Spleen (tissue), 7 donors: ENCODE measurements around the gene SLC9C1.

Experiments used
- CTCF ChIP-seq, 11 experiments: fragments of 200-600 bp in 7 of 11; fragments of 450-650 bp in 4 of 11; sonication (generic) in 4 of 11; IDR thresholded peaks in 8 of 11; conservative IDR thresholded peaks in 3 of 11; 1 replicate in 7 of 11; 2 replicates in 4 of 11; pipeline versions ENCODE4 v1.4.0 to v1.8.0; 2016 to 2021; ENCODE audit warnings: antibody characterized with exemption in 11 of 11, inconsistent platforms in 4 of 11, mild to moderate bottlenecking in 1 of 11
- POLR2A ChIP-seq, 3 donors: fragments of 450-650 bp; IDR thresholded peaks; one replicate each; pipeline ENCODE4 v1.5.1; 2017; ENCODE audit warnings: antibody characterized with exemption in 3 of 3, mild to moderate bottlenecking in 1 of 3
- POLR2AphosphoS5 ChIP-seq, 3 donors: sonication (generic); formaldehyde crosslinking; IDR thresholded peaks; one replicate each; pipeline ENCODE4 v1.5.1; 2017; ENCODE audit warnings: antibody characterized with exemption in 3 of 3
- donor health status: DM: no; HTN: no; CAD: no; lungs with moderate emphysema.
- donor health status: DM: no; HTN: no; CAD: no.
- donor health status: DM: no; HTN: no; CAD: no.

GRCh38 chr3:112096176-112096575 is 197.8 kb downstream of the SLC9C1 start:
- TF ChIP-seq CTCF (IDR thresholded peaks at IDR 0.05 in 8 of 11, conservative IDR thresholded peaks at IDR 0.05 in 3 of 11) = no peak
- TF ChIP-seq POLR2A (IDR thresholded peaks at IDR 0.05) = no peak
- no peak for TF ChIP-seq POLR2AphosphoS5 (IDR thresholded peaks at IDR 0.05)
